Measurements from ENCODE around the gene COQ10B.
"Not testable (repeated sequence)": the region's sequence is repeated elsewhere in the genome, so short reads cannot be mapped to it uniquely, and the experiment has no call there.

Gene COQ10B

GRCh38 chr2:197453123-197453913 lies at the start of gene COQ10B:
TSS of gene COQ10B (plus strand) at chr2:197453552. CDS start at chr2:197453561, 9 bp downstream.
- DNase-seq = peak; percentile 91

DNA sequence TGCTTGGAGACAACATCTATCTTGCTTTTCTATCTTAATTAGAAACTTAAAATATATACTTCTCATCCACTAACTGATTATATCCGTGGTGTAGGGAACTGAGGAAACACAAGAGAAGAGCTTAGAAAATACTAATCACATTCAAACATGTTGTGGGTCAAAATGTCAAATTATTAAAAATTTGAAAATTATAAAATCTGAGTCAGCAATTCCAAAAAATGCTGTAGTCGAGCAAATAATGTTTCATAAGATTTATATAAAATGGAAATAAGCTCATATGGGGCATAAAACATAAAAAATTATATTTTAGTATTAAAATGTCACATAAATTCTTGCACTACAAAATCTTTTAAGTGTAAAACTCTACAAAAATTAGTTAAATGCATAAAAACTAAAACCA lies 47.8 kb upstream of the COQ10B start:
- no peak for DNase-seq

- no peak for DNase-seq
These were observed 39.3 kb upstream of the COQ10B start for GRCh38 chr2:197414039-197414438.

DNA sequence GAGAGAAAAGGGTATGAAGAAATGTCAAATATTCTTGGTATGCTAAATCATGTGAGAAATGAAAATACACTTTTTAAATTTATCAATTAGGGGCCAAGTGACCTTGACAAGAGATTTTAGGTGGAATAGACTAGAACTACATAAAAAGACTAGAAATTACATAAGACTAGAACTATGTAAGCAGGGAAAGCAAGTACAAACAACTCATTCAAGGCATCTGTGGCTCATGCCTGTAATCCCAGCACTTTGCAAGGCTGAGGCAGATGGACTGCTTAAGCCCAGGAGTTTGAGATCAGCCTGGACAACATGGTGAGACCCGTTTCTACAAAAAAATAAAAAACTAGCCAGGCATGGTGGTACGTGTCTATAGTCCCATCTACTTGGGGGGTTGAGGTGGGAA lies 38.8 kb upstream of the COQ10B start:
- DNase-seq = no peak

GRCh38 chr2:197416268-197416667 lies 37.1 kb upstream of the COQ10B start:
- DNase-seq = no peak

DNA sequence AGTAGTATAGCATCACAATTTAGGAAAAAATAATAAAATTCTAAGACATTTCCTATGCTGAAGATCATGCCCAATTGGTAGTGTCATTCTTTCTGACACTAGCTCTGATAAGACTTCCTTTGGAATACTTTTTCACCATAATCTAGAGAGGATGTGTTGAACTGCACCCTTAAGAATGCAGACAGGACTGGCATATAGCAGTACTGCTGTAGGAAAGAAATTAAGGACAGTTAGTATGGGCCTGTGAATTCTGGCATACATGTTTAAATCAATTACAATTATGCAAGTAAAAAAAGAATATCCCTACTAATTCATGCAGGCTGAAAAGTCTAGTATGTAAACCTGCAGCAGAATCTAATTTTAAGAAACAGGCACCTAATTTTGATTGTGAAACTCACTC lies 33.9 kb upstream of the COQ10B start:
- DNase-seq = no peak

DNA sequence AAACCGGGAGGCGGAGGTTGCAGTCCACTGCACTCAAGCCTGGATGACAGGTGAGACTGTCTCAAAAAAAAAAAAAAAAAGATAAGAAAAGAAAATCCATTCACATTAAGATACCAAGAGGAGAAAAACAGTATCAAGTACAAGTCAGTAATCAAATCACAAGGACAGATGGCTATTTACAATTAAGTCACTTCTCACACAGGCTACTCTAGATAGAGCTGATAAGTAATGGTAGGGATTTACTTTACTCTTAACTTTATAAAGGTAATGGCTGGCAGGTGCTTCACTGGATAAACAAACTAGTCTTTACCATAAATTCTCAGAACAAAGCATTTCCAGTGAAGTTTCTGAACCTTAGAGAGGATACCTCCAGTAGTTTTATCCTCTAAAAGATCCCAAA lies 30.0 kb upstream of the COQ10B start:
- DNase-seq = no peak

DNA sequence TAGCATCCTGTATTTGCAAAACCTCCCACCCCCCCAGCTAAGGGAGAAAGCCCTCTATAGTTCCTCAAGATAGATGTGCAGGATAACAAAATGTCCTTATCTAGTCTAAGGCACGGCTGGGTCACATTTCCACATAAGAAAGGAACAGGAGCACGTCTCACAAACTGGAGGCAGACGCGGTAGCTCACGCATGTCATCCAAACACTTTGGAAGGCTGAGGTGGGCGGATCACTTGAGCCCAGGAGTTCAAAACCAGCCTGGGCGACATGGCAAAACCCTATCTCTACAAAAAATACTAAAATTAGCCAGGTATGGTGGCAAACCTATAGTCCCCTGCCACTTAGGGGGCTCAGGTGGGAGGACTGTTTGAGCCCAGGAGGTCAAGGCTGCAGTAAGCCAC lies 27.8 kb upstream of the COQ10B start:
- DNase-seq = no peak

DNA sequence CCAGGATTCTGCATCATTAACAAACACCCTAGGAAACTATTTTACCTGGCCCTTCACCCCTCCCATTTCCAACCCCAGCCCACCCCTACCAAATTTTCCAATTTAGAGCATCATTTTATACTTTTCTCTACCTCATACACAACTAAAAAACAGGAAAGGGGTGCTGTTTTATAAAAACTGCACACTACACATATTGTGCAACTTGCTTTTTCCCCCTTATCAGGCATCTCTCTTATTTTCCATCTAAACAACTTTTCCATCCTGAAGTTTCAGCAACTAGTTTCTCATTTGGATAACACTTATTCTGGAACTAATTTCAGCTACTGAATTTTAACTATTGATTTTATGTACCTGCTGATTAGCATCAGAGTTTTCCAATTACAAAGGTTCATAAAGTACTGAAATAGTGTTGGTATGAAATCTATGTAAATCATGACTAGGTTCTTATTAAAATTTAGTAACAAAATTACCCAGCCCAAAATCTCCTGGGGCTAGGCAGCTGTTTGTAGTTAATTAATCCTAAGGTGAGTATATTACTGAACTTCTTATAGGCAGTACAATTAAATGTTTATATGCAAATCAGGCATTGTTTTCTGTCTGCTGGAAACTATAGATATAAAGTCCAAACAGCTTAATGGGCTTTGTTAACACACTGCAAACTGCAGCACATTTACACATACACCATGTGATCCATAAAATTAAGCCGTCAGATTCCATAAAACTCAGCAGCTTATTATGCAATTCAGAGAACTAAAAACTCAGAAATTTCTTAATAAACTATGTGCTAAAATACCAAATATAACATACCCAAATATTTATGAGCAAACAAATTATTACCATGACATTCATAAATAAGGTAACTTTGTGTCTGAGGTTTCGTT lies 26.4 kb upstream of the COQ10B start:
- no peak for DNase-seq

- DNase-seq = no peak
These were observed 25.4 kb upstream of the COQ10B start for GRCh38 chr2:197427986-197428385.

GRCh38 chr2:197431858-197432257 lies 21.5 kb upstream of the COQ10B start:
- DNase-seq = no peak

GRCh38 chr2:197432527-197432926 lies 20.8 kb upstream of the COQ10B start:
- not testable (repeated sequence) for DNase-seq

DNA sequence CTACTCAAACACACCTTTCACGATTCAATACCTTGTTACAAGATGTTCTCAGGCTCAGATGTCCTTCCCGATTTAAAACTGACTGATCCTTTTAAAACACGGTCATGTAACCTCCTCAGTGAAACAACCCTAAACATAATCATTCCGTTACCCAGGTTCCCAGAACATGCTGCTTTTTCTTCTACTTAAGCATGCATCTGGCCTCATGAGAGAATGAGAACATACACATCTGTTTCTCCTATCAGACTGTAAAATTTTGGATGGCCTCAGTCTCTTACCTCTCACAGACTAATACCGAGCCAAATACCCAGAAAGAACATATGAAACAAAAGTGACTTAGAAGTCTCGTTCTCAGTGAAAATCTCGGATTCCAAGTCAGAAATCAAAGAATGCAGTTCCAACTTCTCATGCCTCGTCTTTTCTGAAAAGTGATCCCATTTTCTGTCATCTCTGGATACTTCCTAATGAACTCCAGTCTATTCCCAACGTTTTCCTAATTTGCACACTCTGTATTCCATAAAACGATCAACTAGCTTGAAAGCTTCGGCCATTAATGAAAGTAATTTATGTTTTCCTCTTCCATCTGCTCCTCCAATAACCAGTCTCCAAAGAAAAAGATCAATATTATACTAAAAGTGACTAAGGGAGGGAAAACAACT lies 19.4 kb upstream of the COQ10B start:
- DNase-seq = no peak

DNA sequence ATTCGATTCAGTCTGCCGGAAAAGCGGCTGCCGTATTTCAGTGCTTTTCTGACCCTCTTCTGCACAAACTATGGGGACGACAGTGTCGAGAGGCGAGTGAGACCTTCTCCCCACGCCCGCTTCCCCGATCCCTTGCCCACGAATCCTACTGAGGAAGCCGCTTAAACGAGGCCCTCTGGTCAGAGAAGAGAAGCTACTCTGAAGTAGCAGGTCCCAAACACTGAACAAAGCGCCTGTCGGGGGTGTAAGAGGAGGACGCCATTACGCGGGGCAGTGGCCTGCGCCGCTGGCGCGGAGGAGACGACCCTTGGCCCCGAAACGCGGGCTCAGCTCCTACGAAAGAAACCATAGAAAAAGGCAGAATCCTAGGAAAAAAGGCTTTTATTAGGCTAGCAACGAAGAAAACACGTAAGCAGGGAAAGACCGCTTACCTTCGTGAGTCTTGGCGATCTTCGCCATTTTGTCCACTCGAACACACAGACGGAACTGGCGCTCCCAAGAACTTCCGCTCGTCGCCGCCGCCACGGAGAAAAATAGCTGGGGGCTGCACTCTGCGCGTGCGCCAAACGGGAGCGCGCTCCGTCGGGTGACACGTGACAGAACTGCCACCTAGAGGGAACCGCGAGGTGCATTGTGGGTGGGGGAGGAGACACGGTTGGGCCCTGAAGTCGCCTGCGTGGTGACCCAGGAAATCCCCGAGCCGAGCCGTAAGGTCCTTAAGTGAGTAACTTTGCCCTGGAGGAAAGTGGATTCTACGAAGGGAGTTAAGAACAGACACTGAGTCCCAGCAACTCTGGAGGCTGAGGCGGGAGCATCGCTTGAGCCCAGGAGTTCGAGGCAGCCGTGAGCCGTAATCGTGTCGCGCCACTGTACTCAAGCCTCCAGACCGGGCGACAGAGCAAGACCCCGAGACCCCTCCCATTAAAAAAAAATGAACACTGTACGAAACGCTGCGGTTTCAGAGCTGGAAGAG lies 18.5 kb upstream of the COQ10B start, which contains the start of gene SF3B1:
Gene SF3B1, minus strand, starts transcription at position 488 of the 973 bp plus-strand sequence. Its CDS starts 29 bp downstream, at position 459.
- DNase-seq = peak; percentile 91

- DNase-seq = no peak
These were observed 17.5 kb upstream of the COQ10B start for GRCh38 chr2:197435598-197436420.

GRCh38 chr2:197437380-197437779 lies 16.0 kb upstream of the COQ10B start:
- DNase-seq = no peak

GRCh38 chr2:197442857-197443256 lies 10.5 kb upstream of the COQ10B start:
- DNase-seq = no peak

- no peak for DNase-seq
These were observed 7.6 kb upstream of the COQ10B start for GRCh38 chr2:197445746-197446145.

GRCh38 chr2:197446844-197447243 lies 6.5 kb upstream of the COQ10B start:
- no peak for DNase-seq

GRCh38 chr2:197450465-197450864 lies 2.9 kb upstream of the COQ10B start:
- DNase-seq = peak; percentile 8

GRCh38 chr2:197450935-197451358 lies 2.4 kb upstream of the COQ10B start:
- DNase-seq = not testable (repeated sequence)

Data from NCI-H2107 (cell line).